Neural cell (in vitro differentiated cells): ENCODE results near the gene SLC25A13. TPM values are rescaled to one million over a fixed set of nuclear protein-coding genes. Genes with fewer than 3 reads are reported as not detected.

Experiments used
- H2AFZ ChIP-seq: fragments of 200-600, 300-800 bp; sonication (generic), shearing (Covaris generic); 2 replicates; pipeline ENCODE4 v1.6.0; 2014; ENCODE audit warnings: low read depth, mild to moderate bottlenecking, antibody characterized with exemption, low read length, moderate library complexity
- H3F3A ChIP-seq: fragments of 200-600 bp; shearing (Covaris generic); 2 replicates; pipeline ENCODE4 v1.6.1; 2016; ENCODE audit warnings: mild to moderate bottlenecking, moderate library complexity, mixed read lengths, antibody characterized with exemption, low read length; ENCODE audit not compliant: insufficient read depth, poor library complexity, severe bottlenecking
- H3K27ac ChIP-seq: fragments of 200-600, 300-800 bp; sonication (generic), shearing (Covaris generic); 2 replicates; pipeline ENCODE4 v1.5.1; 2014; ENCODE audit warnings: mild to moderate bottlenecking, low read length, moderate library complexity
- H3K27me3 ChIP-seq: fragments of 300-800, 200-600 bp; sonication (generic), shearing (Covaris generic); 2 replicates; pipeline ENCODE4 v1.6.0; 2014; ENCODE audit warnings: mild to moderate bottlenecking, low read depth, low read length, moderate library complexity; ENCODE audit not compliant: insufficient read depth
- H3K36me3 ChIP-seq: fragments of 300-800, 200-600 bp; sonication (generic), shearing (Covaris generic); 2 replicates; pipeline ENCODE4 v1.5.1; 2014; ENCODE audit warnings: mild to moderate bottlenecking, antibody characterized with exemption, low read length, moderate library complexity; ENCODE audit not compliant: insufficient read depth
- H3K4me2 ChIP-seq: fragments of 300-800, 200-600 bp; sonication (generic), shearing (Covaris generic); 2 replicates; pipeline ENCODE4 v1.6.0; 2014; ENCODE audit warnings: mild to moderate bottlenecking, low read length
- H3K4me3 ChIP-seq: fragments of 300-800, 200-600 bp; sonication (generic), shearing (Covaris generic); 2 replicates; pipeline ENCODE4 v1.5.1; 2014; ENCODE audit warnings: mild to moderate bottlenecking, low read length, moderate library complexity
- H3K79me2 ChIP-seq: fragments of 200-600 bp; shearing (Covaris generic); replicated peaks from 2 replicates; pipeline ENCODE4 v1.6.0; 2014; ENCODE audit warnings: mild to moderate bottlenecking, low read length, moderate library complexity; ENCODE audit not compliant: insufficient read depth
- H3K9ac ChIP-seq: fragments of 300-800, 200-600 bp; sonication (generic), shearing (Covaris generic); 2 replicates; pipeline ENCODE4 v1.6.1; 2016; ENCODE audit warnings: mild to moderate bottlenecking, low read length, mixed read lengths
- H3K9me2 ChIP-seq: fragments of 200-600 bp; shearing (Covaris generic); 2 replicates; pipeline ENCODE4 v1.6.1; 2016; ENCODE audit warnings: mild to moderate bottlenecking, low read length, mixed read lengths; ENCODE audit not compliant: insufficient read depth
- H3K9me3 ChIP-seq: fragments of 200-600, 300-800 bp; sonication (generic), shearing (Covaris generic); 2 replicates; pipeline ENCODE4 v1.6.1; 2016; ENCODE audit warnings: mild to moderate bottlenecking, mixed run types, low read length, moderate library complexity, mixed read lengths
- H4K20me1 ChIP-seq: fragments of 200-600 bp; shearing (Covaris generic); 2 replicates; pipeline ENCODE4 v1.6.1; 2016; ENCODE audit warnings: mild to moderate bottlenecking, mixed run types; ENCODE audit not compliant: insufficient read depth
- CTCF ChIP-seq: fragments of 450-650 bp; IDR thresholded peaks from 2 replicates; pipeline ENCODE4 v1.5.1; 2014; ENCODE audit warnings: antibody characterized with exemption, mild to moderate bottlenecking, moderate library complexity; ENCODE audit not compliant: poor library complexity, severe bottlenecking
- EP300 ChIP-seq: fragments of 450-650 bp; conservative IDR thresholded peaks from 2 replicates; pipeline ENCODE4 v1.6.1; 2014; ENCODE audit warnings: antibody characterized with exemption, mild to moderate bottlenecking, moderate library complexity; ENCODE audit not compliant: poor library complexity, severe bottlenecking
- EZH2 ChIP-seq: fragments of 200-600, 300-800 bp; shearing (Covaris generic), sonication (generic); IDR thresholded peaks from 2 replicates; pipeline ENCODE4 v1.6.1; 2014; ENCODE audit warnings: antibody characterized with exemption, low read length, borderline replicate concordance, mild to moderate bottlenecking; ENCODE audit not compliant: insufficient read depth, poor library complexity, severe bottlenecking
- MXI1 ChIP-seq: fragments of 450-650 bp; conservative IDR thresholded peaks from 2 replicates; pipeline ENCODE4 v1.6.1; 2014; ENCODE audit warnings: antibody characterized with exemption, mild to moderate bottlenecking; ENCODE audit not compliant: poor library complexity, severe bottlenecking
- POLR2AphosphoS5 ChIP-seq: IDR thresholded peaks from 2 replicates; pipeline ENCODE4 v1.6.1; 2012
- RAD21 ChIP-seq: fragments of 450-650 bp; conservative IDR thresholded peaks from 2 replicates; pipeline ENCODE4 v1.6.1; 2014; ENCODE audit warnings: antibody characterized with exemption, mild to moderate bottlenecking, moderate library complexity
- REST ChIP-seq: IDR thresholded peaks from 2 replicates; pipeline ENCODE4 v1.6.1; 2012; ENCODE audit warnings: borderline replicate concordance
- SMC3 ChIP-seq: fragments of 450-650 bp; conservative IDR thresholded peaks from 2 replicates; pipeline ENCODE4 v1.6.1; 2014; ENCODE audit warnings: antibody characterized with exemption, mild to moderate bottlenecking, moderate library complexity; ENCODE audit not compliant: poor library complexity
- TAF1 ChIP-seq: IDR thresholded peaks from 2 replicates; pipeline ENCODE4 v1.6.1; 2012; ENCODE audit warnings: low read depth
- polyA plus RNA-seq: library from polyadenylated mRNA; depleted of rRNA; stranded (reverse); fragments of >200 nt; gene quantifications from 2 replicates; pipeline ENCODE4 v1.2.3, GENCODE V29; 2014

Gene SLC25A13
- polyA plus RNA-seq, 1 donor from 2014 or later: 20.2 TPM

GRCh38 chr7:96349572-96349971 is 27.7 kb upstream of the SLC25A13 start:
- Histone ChIP-seq H3K4me3 (no peak overlapping the region), H3K9me2 (no peaks in the 10 kb centered on the region), H3K79me2 (no peaks in the 10 kb centered on the region), H3F3A (no peaks in the 10 kb centered on the region), H3K9ac (no peak overlapping the region), H3K36me3 (no peaks in the 10 kb centered on the region), H4K20me1 (no peaks in the 10 kb centered on the region), H3K9me3 (no peaks in the 10 kb centered on the region), H2AFZ (no peak overlapping the region), H3K27me3 (no peaks in the 10 kb centered on the region), H3K4me2 (no peak overlapping the region), H3K27ac (no peak overlapping the region)
- TF ChIP-seq REST: no peak
- TF ChIP-seq SMC3: no peak
- no peak for TF ChIP-seq MXI1
- TF ChIP-seq EP300: no peak
- TF ChIP-seq TAF1: no peak
- TF ChIP-seq EZH2: no peak
- no peak for TF ChIP-seq CTCF
- TF ChIP-seq POLR2AphosphoS5: no peak

GRCh38 chr7:96347471-96347870 is 25.6 kb upstream of the SLC25A13 start:
- Histone ChIP-seq H3K9ac (no peak overlapping the region), H3K9me2 (no peaks in the 10 kb centered on the region), H3K9me3 (no peaks in the 10 kb centered on the region), H3K36me3 (no peaks in the 10 kb centered on the region), H3K79me2 (no peaks in the 10 kb centered on the region), H3F3A (no peaks in the 10 kb centered on the region), H3K4me2 (no peak overlapping the region), H2AFZ (no peak overlapping the region), H3K27me3 (no peaks in the 10 kb centered on the region), H3K4me3 (no peak overlapping the region), H3K27ac (no peak overlapping the region), H4K20me1 (no peaks in the 10 kb centered on the region)
- TF ChIP-seq REST (no peak), TAF1 (no peak), RAD21 (no peak), EZH2 (no peak), MXI1 (no peak), SMC3 (no peak), CTCF (no peak), EP300 (no peak), POLR2AphosphoS5 (no peak)
